Stimulated activated naive B cell treated with anti-CD40 and anti-IgM and Interleukin-4, amounts not matched to agents 10 μg/mL and 1 μg/mL and 100 μg/mL, for 72 hours (primary cell): Measurements from ENCODE around the gene COLGALT1.

ENCODE experiments used
- ATAC-seq, 2 donors: fragments of 150-1000 bp; cut with Tn5 transposase; replicated peaks; 2 replicates each; pipeline ENCODE4 v1.10.0; 2021; ENCODE audit warnings: moderate library complexity in 1 of 2
- DNase-seq: peaks from one replicate; pipeline ENCODE4 v3.0.0; 2021
- H3K27ac Mint-ChIP-seq: one replicate; pipeline ENCODE4 v1.8.0; 2022; ENCODE audit warnings: mild to moderate bottlenecking, mixed read lengths
- H3K27me3 Mint-ChIP-seq, 2 donors: one replicate each; pipeline ENCODE4 v1.8.0; 2022; ENCODE audit warnings: mixed read lengths in 2 of 2
- H3K36me3 Mint-ChIP-seq, 2 donors: one replicate each; pipeline ENCODE4 v1.8.0; 2022; ENCODE audit warnings: mixed read lengths in 2 of 2, mild to moderate bottlenecking in 1 of 2
- H3K4me1 Mint-ChIP-seq, 2 donors: one replicate each; pipeline ENCODE4 v1.8.0; 2022; ENCODE audit warnings: mixed read lengths in 2 of 2, mild to moderate bottlenecking in 1 of 2
- H3K4me3 Mint-ChIP-seq, 2 donors: one replicate each; pipeline ENCODE4 v1.8.0; 2022; ENCODE audit warnings: mild to moderate bottlenecking in 2 of 2, mixed read lengths in 2 of 2, moderate library complexity in 1 of 2
- H3K9me3 Mint-ChIP-seq, 2 donors: one replicate each; pipeline ENCODE4 v1.8.0; 2022; ENCODE audit warnings: mixed read lengths in 2 of 2, mild to moderate bottlenecking in 1 of 2

COLGALT1 gene

GRCh38 chr19:17525141-17525540 is 30.3 kb upstream of the COLGALT1 start:
- no peak for DNase-seq
- Mint-ChIP-seq H3K4me3 (peak overlapping the region; percentile 87 to 90), H3K9me3 (peaks cover 8 to 12% of the 10 kb centered on the region in 2 donors), H3K27me3 (no peaks in the 10 kb centered on the region), H3K4me1 (peaks cover 55 to 79% of the 10 kb centered on the region in 2 donors), H3K36me3 (peaks cover 39 to 61% of the 10 kb centered on the region in 2 donors), H3K27ac (peak overlapping the region; percentile 92)
- ATAC-seq: no peak

- Mint-ChIP-seq H3K4me1 (peaks cover 56 to 89% of the 10 kb centered on the region in 2 donors), H3K36me3 (peaks cover 33 to 57% of the 10 kb centered on the region in 2 donors), H3K9me3 (peaks cover 8 to 12% of the 10 kb centered on the region in 2 donors), H3K27ac (peak overlapping the region; percentile 92), H3K27me3 (no peaks in the 10 kb centered on the region), H3K4me3 (peak overlapping the region; percentile 87 to 90)
- peak; percentile 85 for DNase-seq
- ATAC-seq: peak; percentile 74 to 78
These were observed 28.5 kb upstream of the COLGALT1 start for GRCh38 chr19:17526922-17527321.

- no peaks in the 10 kb centered on the region for H3K27me3 Mint-ChIP-seq
- peak overlapping the region; percentile 87 to 90 for H3K4me3 Mint-ChIP-seq
- ATAC-seq (peak; percentile 2), DNase-seq (no peak)
- peak overlapping the region; percentile 92 for H3K27ac Mint-ChIP-seq
- H3K9me3 Mint-ChIP-seq: peaks cover 8 to 11% of the 10 kb centered on the region in 2 donors
- H3K36me3 Mint-ChIP-seq: peaks cover 33 to 58% of the 10 kb centered on the region in 2 donors
- peaks cover 55 to 85% of the 10 kb centered on the region in 2 donors for H3K4me1 Mint-ChIP-seq
These were observed 28.1 kb upstream of the COLGALT1 start for GRCh38 chr19:17527326-17527725.

GRCh38 chr19:17528610-17529009 is 26.8 kb upstream of the COLGALT1 start:
- H3K9me3 Mint-ChIP-seq: peaks cover 7 to 8% of the 10 kb centered on the region in 2 donors

GRCh38 chr19:17529239-17530158 is 25.9 kb upstream of the COLGALT1 start:
- H3K9me3 Mint-ChIP-seq: peaks cover 7 to 8% of the 10 kb centered on the region in 2 donors
- DNase-seq (no peak), ATAC-seq (no peak)
- H3K36me3 Mint-ChIP-seq: peaks cover 33 to 55% of the 10 kb centered on the region in 2 donors
- H3K27me3 Mint-ChIP-seq: no peaks in the 10 kb centered on the region
- H3K27ac Mint-ChIP-seq: peak overlapping the region; percentile 89
- H3K4me1 Mint-ChIP-seq: peaks cover 39 to 69% of the 10 kb centered on the region in 2 donors
- H3K4me3 Mint-ChIP-seq: peak overlapping the region; percentile 87 to 90

More at GRCh38 chr19:17528610-17529009, 26.8 kb upstream of the COLGALT1 start:
- no peak for ATAC-seq
- Mint-ChIP-seq H3K36me3 (peaks cover 34 to 53% of the 10 kb centered on the region in 2 donors), H3K27ac (peak overlapping the region; percentile 73), H3K4me3 (peak overlapping the region; percentile 87 to 90), H3K27me3 (no peaks in the 10 kb centered on the region), H3K4me1 (peaks cover 43 to 75% of the 10 kb centered on the region in 2 donors)
- no peak for DNase-seq

- DNase-seq (no peak), ATAC-seq (no peak)
- Mint-ChIP-seq H3K36me3 (peaks cover 31 to 46% of the 10 kb centered on the region in 2 donors), H3K4me3 (peak overlapping the region in 1 of 2 donors; percentile 30), H3K27me3 (no peaks in the 10 kb centered on the region), H3K4me1 (peaks cover 29 to 60% of the 10 kb centered on the region in 2 donors), H3K9me3 (peaks cover 4 to 5% of the 10 kb centered on the region in 2 donors), H3K27ac (peak overlapping the region; percentile 9)
These were observed 24.9 kb upstream of the COLGALT1 start for GRCh38 chr19:17530586-17530985.

- Mint-ChIP-seq H3K27ac (no peak overlapping the region), H3K9me3 (peaks cover 4 to 5% of the 10 kb centered on the region in 2 donors), H3K36me3 (peaks cover 35 to 52% of the 10 kb centered on the region in 2 donors), H3K27me3 (no peaks in the 10 kb centered on the region), H3K4me1 (peaks cover 19 to 51% of the 10 kb centered on the region in 2 donors), H3K4me3 (no peak overlapping the region)
- ATAC-seq: no peak
- no peak for DNase-seq
These were observed 23.3 kb upstream of the COLGALT1 start for GRCh38 chr19:17532116-17532515.

- Mint-ChIP-seq H3K4me3 (no peak overlapping the region), H3K27me3 (no peaks in the 10 kb centered on the region), H3K4me1 (peaks cover 21 to 54% of the 10 kb centered on the region in 2 donors), H3K36me3 (peaks cover 39 to 56% of the 10 kb centered on the region in 2 donors), H3K27ac (peak overlapping the region; percentile 37), H3K9me3 (peaks cover 4 to 5% of the 10 kb centered on the region in 2 donors)
- DNase-seq: no peak
- ATAC-seq: no peak
These were observed 22.9 kb upstream of the COLGALT1 start for GRCh38 chr19:17532557-17532956.

GRCh38 chr19:17534767-17535166 is 20.7 kb upstream of the COLGALT1 start:
- DNase-seq (no peak), ATAC-seq (no peak)
- Mint-ChIP-seq H3K4me3 (no peak overlapping the region), H3K36me3 (peaks cover 40 to 55% of the 10 kb centered on the region in 2 donors), H3K27ac (peak overlapping the region; percentile 56), H3K4me1 (peaks cover 29 to 54% of the 10 kb centered on the region in 2 donors), H3K27me3 (no peaks in the 10 kb centered on the region), H3K9me3 (no peaks in the 10 kb centered on the region)

- Mint-ChIP-seq H3K27ac (no peak overlapping the region), H3K4me1 (peaks cover 25 to 40% of the 10 kb centered on the region in 2 donors), H3K9me3 (no peaks in the 10 kb centered on the region), H3K27me3 (no peaks in the 10 kb centered on the region), H3K4me3 (no peak overlapping the region), H3K36me3 (peaks cover 54 to 60% of the 10 kb centered on the region in 2 donors)
- ATAC-seq: no peak
- DNase-seq: no peak
These were observed 18.5 kb upstream of the COLGALT1 start for GRCh38 chr19:17536955-17537354.

- ATAC-seq: peak; percentile 60 to 64
- no peak for DNase-seq
- H3K4me3 Mint-ChIP-seq: peak overlapping the region; percentile 73 to 89
- no peaks in the 10 kb centered on the region for H3K27me3 Mint-ChIP-seq
- H3K9me3 Mint-ChIP-seq: no peaks in the 10 kb centered on the region
- peak overlapping the region; percentile 70 for H3K27ac Mint-ChIP-seq
- peaks cover 58 to 64% of the 10 kb centered on the region in 2 donors for H3K36me3 Mint-ChIP-seq
- peaks cover 37 to 53% of the 10 kb centered on the region in 2 donors for H3K4me1 Mint-ChIP-seq
These were observed 16.7 kb upstream of the COLGALT1 start for GRCh38 chr19:17538684-17539237.

GRCh38 chr19:17539238-17540117 is 16.0 kb upstream of the COLGALT1 start:
- Mint-ChIP-seq H3K4me3 (peak overlapping the region; percentile 88 to 89), H3K27me3 (no peaks in the 10 kb centered on the region), H3K27ac (peak overlapping the region; percentile 95), H3K36me3 (peaks cover 65% of the 10 kb centered on the region in 2 donors), H3K4me1 (peaks cover 43 to 60% of the 10 kb centered on the region in 2 donors), H3K9me3 (no peaks in the 10 kb centered on the region)
- peak; percentile 95 for DNase-seq
- ATAC-seq: peak; percentile 85 to 88

GRCh38 chr19:17540174-17540573 is 15.3 kb upstream of the COLGALT1 start:
- no peak overlapping the region for H3K27ac Mint-ChIP-seq
- peaks cover 45 to 64% of the 10 kb centered on the region in 2 donors for H3K4me1 Mint-ChIP-seq
- H3K4me3 Mint-ChIP-seq: no peak overlapping the region
- H3K9me3 Mint-ChIP-seq: no peaks in the 10 kb centered on the region
- H3K36me3 Mint-ChIP-seq: peaks cover 67 to 72% of the 10 kb centered on the region in 2 donors
- no peaks in the 10 kb centered on the region for H3K27me3 Mint-ChIP-seq
- ATAC-seq (no peak), DNase-seq (no peak)
